ENCODE results near the gene NAALADL2. TPM values are rescaled to one million over a fixed set of nuclear protein-coding genes. Genes with fewer than 3 reads are reported as not detected.

Gene NAALADL2
- total and polyA plus RNA-seq, 2 of the 13 experiments (the other 11 are each of a cell fraction or from before 2014, with no cell fraction given), result 0.08 TPM; not detected in 1

- TF ChIP-seq HCFC1 (IDR thresholded peaks at IDR 0.05; ENCODE audit: low read depth, low read length) (no peak), ZNF720 (CRISPR knock-in tag; IDR thresholded peaks at IDR 0.05) (no peak), SALL1 (CRISPR knock-in tag; IDR thresholded peaks at IDR 0.05) (no peak), ZFP36L1 (CRISPR knock-in tag; IDR thresholded peaks at IDR 0.05) (no peak), USF2 (IDR thresholded peaks at IDR 0.05; ENCODE audit: low read depth, low read length) (no peak), USF2 (CRISPR knock-in tag; IDR thresholded peaks at IDR 0.05; ENCODE audit: borderline replicate concordance) (no peak), ZBTB39 (CRISPR knock-in tag; IDR thresholded peaks at IDR 0.05) (no peak), ELF3 (CRISPR knock-in tag; IDR thresholded peaks at IDR 0.05) (no peak), ZNF446 (CRISPR knock-in tag; IDR thresholded peaks at IDR 0.05) (no peak)
- ATAC-seq (no peak), FAIRE-seq (no peak), DNase-seq (ENCODE audit: low spot score) (no peak)
- Histone ChIP-seq H2AFZ (ENCODE audit: low read length) (no peak overlapping the region), H3K36me3 (replicated peaks in 1 of 2; ENCODE audit: control insufficient read depth in 1 of 2, insufficient read depth in 2 of 2, low read length in 2 of 2) (no peaks in the 10 kb centered on the region), H3K27ac (ENCODE audit: extremely low read length, insufficient read depth, low read length) (no peak overlapping the region), H3K9me3 (ENCODE audit: low read length) (no peaks in the 10 kb centered on the region), H3K9ac (ENCODE audit: insufficient read depth, low read depth, low read length) (no peak overlapping the region), H3K27me3 (ENCODE audit: control insufficient read depth in 1 of 2, insufficient read depth in 2 of 2, low read length in 2 of 2) (no peaks in the 10 kb centered on the region), H3K4me3 (replicated peaks in 1 of 3; ENCODE audit: insufficient read depth in 1 of 3, low read depth in 2 of 3, low read length in 3 of 3) (no peak overlapping the region), H3K4me1 (ENCODE audit: insufficient read depth, low read length) (no peaks in the 10 kb centered on the region), H3K4me2 (ENCODE audit: low read depth, low read length) (no peak overlapping the region), H4K20me1 (ENCODE audit: insufficient read depth, low read length) (no peaks in the 10 kb centered on the region), H3K79me2 (ENCODE audit: insufficient read depth, low read length) (no peaks in the 10 kb centered on the region)
- ChIA-PET CTCF (ENCODE audit: low intra/inter-chr PET ratio, low total read pairs) (no interaction called here), POLR2A (no interaction called here)
- BruUV-seq (replicated peaks), result no TSS peak
- in situ Hi-C loops (cut with HindIII; ENCODE audit: extremely low pct_ligation_motif_present, low pct_unique_long_range_greater_than_20kb) (no loop called here), intact Hi-C loops (cut with micrococcal nuclease; ENCODE audit: unreplicated experiment) (no loop called here)
These were observed 245.9 kb downstream of the NAALADL2 start for GRCh38 chr3:175105066-175105465.
